Vagina (tissue), 2 donors: ENCODE measurements around the gene LCE1D. TPM values are rescaled to one million over a fixed set of nuclear protein-coding genes. Genes with fewer than 3 reads are reported as not detected.

Experiments
- DNase-seq, 2 donors: peaks; one replicate each; pipeline ENCODE4 v3.0.0-alpha.2; 2017; ENCODE audit errors: extremely low spot score in 2 of 2
- H3K27ac ChIP-seq: fragments of 200-600 bp; sonication (generic); one replicate; pipeline ENCODE4 v1.5.1; 2019
- H3K27me3 ChIP-seq: fragments of 200-600 bp; sonication (generic); one replicate; pipeline ENCODE4 v1.5.1; 2019
- H3K36me3 ChIP-seq, 2 donors: fragments of 200-600 bp; sonication (generic); one replicate each; pipeline ENCODE4 v1.5.1; 2017 to 2019
- H3K4me1 ChIP-seq: fragments of 200-600 bp; sonication (generic); one replicate; pipeline ENCODE4 v1.5.1; 2019
- H3K4me3 ChIP-seq, 2 donors: fragments of 200-600 bp; sonication (generic); 1 replicate in 1 of 2; 2 replicates in 1 of 2; pipeline ENCODE4 v1.5.1; 2016 to 2019
- H3K9me3 ChIP-seq: fragments of 200-600 bp; sonication (generic); one replicate; pipeline ENCODE4 v1.5.1; 2019
- POLR2A ChIP-seq, 2 donors: fragments of 450-650 bp; IDR thresholded peaks; one replicate each; pipeline ENCODE4 v1.6.1; 2017; ENCODE audit warnings: antibody characterized with exemption in 2 of 2, mild to moderate bottlenecking in 2 of 2, moderate library complexity in 2 of 2
- POLR2AphosphoS5 ChIP-seq, 2 donors: sonication (generic); formaldehyde crosslinking; IDR thresholded peaks; one replicate each; pipeline ENCODE4 v1.9.0; 2017; ENCODE audit warnings: antibody characterized with exemption in 2 of 2, mild to moderate bottlenecking in 2 of 2, low read depth in 1 of 2; ENCODE audit not compliant: insufficient read depth in 1 of 2
- intact Hi-C: fragments of 100-400 bp; cut with DNase I; formaldehyde crosslinking; loops from one replicate; pipeline ENCODE4 v1.15.1; 2023
- total RNA-seq: library from RNA; depleted of rRNA; stranded (reverse); fragments of >200 nt; gene quantifications from one replicate; pipeline ENCODE4 v1.2.3, GENCODE V29; 2016
- TF ChIP-seq, protein P1 (sequence below), 3 experiments: fragments of 450-650 bp in 2 of 3; fragments of 200-600 bp in 1 of 3; sonication (generic) in 1 of 3; IDR thresholded peaks; one replicate each; pipeline ENCODE4 v1.5.1; 2017 to 2019; ENCODE audit warnings: antibody characterized with exemption in 3 of 3, mild to moderate bottlenecking in 2 of 3, moderate library complexity in 2 of 3

LCE1D gene
- total RNA-seq, 1 donor from 2014 or later: not detected

DNA sequence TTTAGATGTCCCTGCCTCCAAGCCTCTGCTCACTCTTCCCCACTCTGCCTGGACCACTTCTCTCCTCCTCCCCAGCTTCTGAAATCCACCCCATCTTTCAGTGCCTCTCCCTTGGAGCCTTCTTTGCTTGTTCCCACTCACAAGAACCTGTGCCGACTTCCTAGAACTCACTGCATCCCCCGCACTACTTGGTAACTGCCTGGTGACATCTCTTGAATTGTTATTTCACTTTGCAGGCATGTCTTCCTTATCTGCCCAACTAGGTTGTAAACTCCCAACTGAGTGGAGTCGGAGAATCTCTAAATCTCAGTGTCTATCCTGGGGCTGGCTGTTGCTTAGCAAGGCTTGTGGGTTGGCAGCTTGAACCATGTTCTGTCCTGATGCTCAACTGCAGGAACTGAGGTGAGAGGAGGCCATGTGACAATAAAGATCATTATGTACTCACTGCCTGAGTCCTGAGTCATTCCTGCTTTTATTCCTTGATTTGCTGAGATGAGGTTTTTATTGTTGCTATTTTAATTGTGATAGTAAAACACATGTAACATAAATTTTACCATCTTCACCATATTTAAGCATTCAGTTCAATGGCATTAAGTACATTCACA is 34.8 kb upstream of the LCE1D start:
- TF ChIP-seq POLR2AphosphoS5 (IDR thresholded peaks at IDR 0.05; ENCODE audit: insufficient read depth in 1 of 2, low read depth in 1 of 2) (peak in 1 of 2 donors; percentile 34), POLR2A (IDR thresholded peaks at IDR 0.05) (no peak)
- TF ChIP-seq, protein P1, sequence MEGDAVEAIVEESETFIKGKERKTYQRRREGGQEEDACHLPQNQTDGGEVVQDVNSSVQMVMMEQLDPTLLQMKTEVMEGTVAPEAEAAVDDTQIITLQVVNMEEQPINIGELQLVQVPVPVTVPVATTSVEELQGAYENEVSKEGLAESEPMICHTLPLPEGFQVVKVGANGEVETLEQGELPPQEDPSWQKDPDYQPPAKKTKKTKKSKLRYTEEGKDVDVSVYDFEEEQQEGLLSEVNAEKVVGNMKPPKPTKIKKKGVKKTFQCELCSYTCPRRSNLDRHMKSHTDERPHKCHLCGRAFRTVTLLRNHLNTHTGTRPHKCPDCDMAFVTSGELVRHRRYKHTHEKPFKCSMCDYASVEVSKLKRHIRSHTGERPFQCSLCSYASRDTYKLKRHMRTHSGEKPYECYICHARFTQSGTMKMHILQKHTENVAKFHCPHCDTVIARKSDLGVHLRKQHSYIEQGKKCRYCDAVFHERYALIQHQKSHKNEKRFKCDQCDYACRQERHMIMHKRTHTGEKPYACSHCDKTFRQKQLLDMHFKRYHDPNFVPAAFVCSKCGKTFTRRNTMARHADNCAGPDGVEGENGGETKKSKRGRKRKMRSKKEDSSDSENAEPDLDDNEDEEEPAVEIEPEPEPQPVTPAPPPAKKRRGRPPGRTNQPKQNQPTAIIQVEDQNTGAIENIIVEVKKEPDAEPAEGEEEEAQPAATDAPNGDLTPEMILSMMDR (IDR thresholded peaks at IDR 0.05): no peak
- H3K27ac ChIP-seq: no peak overlapping the region
- H3K36me3 ChIP-seq: no peaks in the 10 kb centered on the region
- intact Hi-C loops: no loop called here
- H3K4me3 ChIP-seq: no peak overlapping the region
- DNase-seq: no peak
- no peaks in the 10 kb centered on the region for H3K4me1 ChIP-seq
- no peaks in the 10 kb centered on the region for H3K27me3 ChIP-seq
- no peaks in the 10 kb centered on the region for H3K9me3 ChIP-seq

DNA sequence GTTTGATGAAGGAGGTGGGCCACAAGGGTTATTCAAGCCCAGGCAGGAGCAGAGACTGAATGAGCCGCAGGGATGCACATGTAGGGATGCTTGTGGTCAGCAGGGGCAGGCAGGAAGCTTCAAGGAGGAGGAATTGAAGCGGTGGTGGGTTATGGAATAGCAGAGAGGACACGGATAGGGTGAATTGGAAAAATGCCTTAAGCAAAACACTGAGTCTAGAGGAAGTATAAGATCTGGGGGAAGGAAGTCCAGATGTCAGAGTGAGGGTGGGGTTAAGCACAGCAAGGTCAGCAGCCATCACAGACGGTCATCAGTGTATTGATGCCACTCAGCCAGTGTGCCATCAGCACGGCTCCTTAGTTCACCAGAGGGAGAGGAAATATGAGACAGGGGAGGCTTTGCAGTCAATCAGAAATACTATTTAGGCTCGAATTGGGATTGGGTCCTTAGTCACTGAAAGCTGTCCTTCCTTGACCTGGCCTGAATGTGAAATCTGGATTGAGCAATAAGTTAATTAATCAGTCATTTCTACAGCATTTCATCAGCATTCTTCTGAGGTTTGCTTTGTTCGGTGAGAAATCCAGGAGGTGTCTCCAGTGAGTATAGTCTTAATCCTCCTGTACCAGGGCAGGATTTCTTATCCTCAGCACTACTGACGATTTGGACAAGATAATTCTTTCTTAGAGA is 27.5 kb upstream of the LCE1D start:
- no peak for DNase-seq
- Histone ChIP-seq H3K27ac (no peak overlapping the region), H3K9me3 (no peaks in the 10 kb centered on the region), H3K27me3 (no peaks in the 10 kb centered on the region), H3K4me1 (no peaks in the 10 kb centered on the region), H3K4me3 (no peak overlapping the region), H3K36me3 (no peaks in the 10 kb centered on the region)
- TF ChIP-seq POLR2AphosphoS5 (IDR thresholded peaks at IDR 0.05; ENCODE audit: insufficient read depth in 1 of 2, low read depth in 1 of 2) (no peak), POLR2A (IDR thresholded peaks at IDR 0.05) (no peak)
- TF ChIP-seq, protein P1 (IDR thresholded peaks at IDR 0.05): no peak
- intact Hi-C loops: no loop called here

DNA sequence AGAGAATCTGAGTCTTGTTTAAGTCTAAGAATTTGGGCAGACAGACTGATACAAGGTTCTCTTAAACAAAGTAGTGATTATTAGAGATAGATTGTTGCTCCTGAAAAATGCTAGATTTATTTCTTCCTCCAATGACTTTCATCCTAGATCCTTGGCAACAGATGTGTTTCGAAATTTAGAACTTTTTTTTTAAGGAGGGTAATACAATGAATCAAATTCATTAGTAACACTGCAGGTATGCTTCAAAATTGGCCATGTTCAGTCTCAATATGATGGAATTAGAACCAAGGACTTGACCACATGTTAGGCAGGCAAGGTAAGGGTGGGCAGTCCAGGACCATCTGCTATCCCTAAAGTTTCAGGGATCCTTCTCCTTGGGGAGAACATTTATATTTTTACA is 26.1 kb upstream of the LCE1D start:
- TF ChIP-seq POLR2AphosphoS5 (IDR thresholded peaks at IDR 0.05; ENCODE audit: insufficient read depth in 1 of 2, low read depth in 1 of 2): no peak
- TF ChIP-seq, protein P1 (IDR thresholded peaks at IDR 0.05): no peak
- no peak for TF ChIP-seq POLR2A (IDR thresholded peaks at IDR 0.05)
- H3K27me3 ChIP-seq: no peaks in the 10 kb centered on the region
- DNase-seq: no peak
- no peak overlapping the region for H3K27ac ChIP-seq
- H3K36me3 ChIP-seq: no peaks in the 10 kb centered on the region
- no peaks in the 10 kb centered on the region for H3K9me3 ChIP-seq
- intact Hi-C loops: no loop called here
- H3K4me3 ChIP-seq: no peak overlapping the region
- no peaks in the 10 kb centered on the region for H3K4me1 ChIP-seq

DNA sequence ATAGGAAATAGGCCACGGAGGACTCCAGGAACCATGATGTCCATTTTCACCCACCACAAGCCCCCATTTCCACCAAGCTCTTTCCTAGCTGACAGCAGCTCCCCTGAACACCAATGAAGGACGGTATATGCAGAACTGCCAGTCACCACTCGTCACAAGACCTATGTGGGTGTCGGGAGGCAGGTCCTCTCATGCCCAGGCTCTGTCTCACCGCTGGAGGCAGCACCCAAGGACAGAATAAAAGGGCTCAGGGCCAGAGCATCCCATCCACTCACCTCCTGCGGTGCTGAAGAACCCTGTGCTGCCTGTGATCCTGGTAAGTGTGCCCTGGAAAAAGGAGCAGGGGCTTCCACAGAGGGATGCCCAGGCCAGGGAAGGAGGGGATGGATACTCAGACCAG is 21.6 kb upstream of the LCE1D start, which contains the start of gene LCE1F:
Gene LCE1F (plus strand): TSS at position 266 of the 400 bp plus-strand sequence. CDS start 1,232 bp downstream, outside the sequence.
- no peaks in the 10 kb centered on the region for H3K27me3 ChIP-seq
- no peaks in the 10 kb centered on the region for H3K4me1 ChIP-seq
- H3K9me3 ChIP-seq: no peaks in the 10 kb centered on the region
- TF ChIP-seq POLR2A (IDR thresholded peaks at IDR 0.05): no peak
- no peak for TF ChIP-seq POLR2AphosphoS5 (IDR thresholded peaks at IDR 0.05; ENCODE audit: insufficient read depth in 1 of 2, low read depth in 1 of 2)
- TF ChIP-seq, protein P1 (IDR thresholded peaks at IDR 0.05): no peak
- H3K36me3 ChIP-seq: no peaks in the 10 kb centered on the region
- DNase-seq: no peak
- no peak within 1 kb of the TSS for H3K27ac ChIP-seq
- H3K4me3 ChIP-seq: no peak within 1 kb of the TSS
- intact Hi-C loops: no loop called here

DNA sequence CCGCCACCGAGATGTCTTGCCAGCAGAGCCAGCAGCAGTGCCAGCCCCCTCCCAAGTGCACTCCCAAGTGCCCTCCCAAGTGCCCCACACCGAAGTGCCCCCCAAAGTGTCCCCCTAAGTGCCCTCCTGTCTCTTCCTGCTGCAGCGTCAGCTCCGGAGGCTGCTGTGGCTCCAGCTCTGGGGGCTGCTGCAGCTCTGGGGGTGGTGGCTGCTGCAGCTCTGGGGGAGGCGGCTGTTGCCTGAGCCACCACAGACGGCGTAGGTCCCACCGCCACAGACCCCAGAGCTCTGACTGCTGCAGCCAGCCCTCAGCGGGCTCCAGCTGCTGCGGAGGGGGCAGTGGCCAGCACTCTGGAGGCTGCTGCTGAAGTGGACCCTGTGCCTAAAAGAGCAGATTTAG is 20.2 kb upstream of the LCE1D start:
- Histone ChIP-seq H3K4me1 (no peaks in the 10 kb centered on the region), H3K27ac (no peak overlapping the region), H3K27me3 (no peaks in the 10 kb centered on the region), H3K9me3 (no peaks in the 10 kb centered on the region), H3K36me3 (no peaks in the 10 kb centered on the region), H3K4me3 (no peak overlapping the region)
- no peak for DNase-seq
- intact Hi-C loops: no loop called here
- TF ChIP-seq, protein P1 (IDR thresholded peaks at IDR 0.05): no peak
- TF ChIP-seq POLR2AphosphoS5 (IDR thresholded peaks at IDR 0.05; ENCODE audit: insufficient read depth in 1 of 2, low read depth in 1 of 2) (no peak), POLR2A (IDR thresholded peaks at IDR 0.05) (no peak)
